ENCODE data around the gene MNAT1. TPM values are rescaled to one million over a fixed set of nuclear protein-coding genes. Genes with fewer than 3 reads are reported as not detected.

The MNAT1 gene
- total and polyA plus RNA-seq, 9 of the 15 experiments (the other 6 are each of a cell fraction or from before 2014, with no cell fraction given), result 37.8 to 83.3 (median 60.4) TPM

GRCh38 chr14:60803871-60804270 lies 69.3 kb downstream of the MNAT1 start (continued):
- TF ChIP-seq RFX5 (IDR thresholded peaks at IDR 0.05; ENCODE audit: low read depth, low read length), result no peak
- TF ChIP-seq CREBBP (IDR thresholded peaks at IDR 0.05; ENCODE audit: low read depth, low read length), result no peak
- no peak for TF ChIP-seq TCF15 (CRISPR knock-in tag; IDR thresholded peaks at IDR 0.05)

GRCh38 chr14:60805841-60806430 lies 71.4 kb downstream of the MNAT1 start:
- Histone ChIP-seq H3K4me2 (ENCODE audit: insufficient read depth, low read length) (no peak overlapping the region), H3K9me3 (replicated peaks; ENCODE audit: control insufficient read depth, insufficient read depth, low read depth, low read length) (no peaks in the 10 kb centered on the region), H3K4me1 (replicated peaks in 1 of 2; ENCODE audit: control insufficient read depth in 2 of 2, insufficient read depth in 2 of 2, low read length in 2 of 2) (no peaks in the 10 kb centered on the region), H3K9me1 (ENCODE audit: control insufficient read depth, insufficient read depth, low read length) (no peaks in the 10 kb centered on the region), H3K4me3 (no peak overlapping the region), H3K27ac (ENCODE audit: extremely low read depth, low read depth, low read length) (no peak overlapping the region), H3K9ac (ENCODE audit: insufficient read depth in 1 of 2, low read depth in 2 of 2, low read length in 2 of 2) (no peak overlapping the region), H3K79me2 (ENCODE audit: control insufficient read depth, insufficient read depth, low read length) (no peaks in the 10 kb centered on the region), H4K20me1 (replicated peaks; ENCODE audit: control insufficient read depth, insufficient read depth, low read length) (no peaks in the 10 kb centered on the region), H3K27me3 (ENCODE audit: control insufficient read depth in 2 of 2, insufficient read depth in 2 of 2, low read length in 2 of 2) (no peaks in the 10 kb centered on the region), H2AFZ (ENCODE audit: low read depth, low read length) (no peak overlapping the region), H3K36me3 (ENCODE audit: control insufficient read depth, insufficient read depth, low read length) (no peaks in the 10 kb centered on the region; the same call in 2 of the 3 replicates)
- ChIA-PET CTCF (ENCODE audit: low intra/inter-chr PET ratio) (no interaction called here), POLR2A (interaction anchor here (0.6 kb wide), 1 partner anchor 41 kb away, joined by 3 read pairs; no protein-coding TSS in a partner anchor)
- in situ Hi-C loops (cut with MboI), result no loop called here
- BruUV-seq (replicated peaks), result no TSS peak
- intact Hi-C loops (cut with micrococcal nuclease), result no loop called here
- ATAC-seq (no peak), FAIRE-seq (no peak), DNase-seq (ENCODE audit: extremely low read depth in 1 of 4, low spot score in 3 of 4) (no peak)
- 100% methylated on average over 1 of the region's 1 CpG for WGBS (ENCODE audit: insufficient coverage, low coverage, missing lambda C conversion rate)
- no peak for TF ChIP-seq DEAF1 (CRISPR knock-in tag; IDR thresholded peaks at IDR 0.05)
- no peak for TF ChIP-seq SMAD4 (CRISPR knock-in tag; conservative IDR thresholded peaks at IDR 0.05)
- no peak for TF ChIP-seq TAF15 (IDR thresholded peaks at IDR 0.05; ENCODE audit: low read depth, low read length)
- no peak for TF ChIP-seq CUX1 (CRISPR knock-in tag; IDR thresholded peaks at IDR 0.05)
- TF ChIP-seq ZNF174 (CRISPR knock-in tag; IDR thresholded peaks at IDR 0.05), result no peak

Measured in K562 (cell line).